GM12874 (cell line): ENCODE measurements around the gene ATXN2.

Experiments used
- TF ChIP-seq, protein P1 (sequence below): IDR thresholded peaks from 2 replicates; pipeline ENCODE4 v1.5.1; 2011; ENCODE audit warnings: low read depth, mild to moderate bottlenecking, control low read depth, low read length, moderate library complexity; ENCODE audit not compliant: insufficient read depth

ATXN2 gene

DNA sequence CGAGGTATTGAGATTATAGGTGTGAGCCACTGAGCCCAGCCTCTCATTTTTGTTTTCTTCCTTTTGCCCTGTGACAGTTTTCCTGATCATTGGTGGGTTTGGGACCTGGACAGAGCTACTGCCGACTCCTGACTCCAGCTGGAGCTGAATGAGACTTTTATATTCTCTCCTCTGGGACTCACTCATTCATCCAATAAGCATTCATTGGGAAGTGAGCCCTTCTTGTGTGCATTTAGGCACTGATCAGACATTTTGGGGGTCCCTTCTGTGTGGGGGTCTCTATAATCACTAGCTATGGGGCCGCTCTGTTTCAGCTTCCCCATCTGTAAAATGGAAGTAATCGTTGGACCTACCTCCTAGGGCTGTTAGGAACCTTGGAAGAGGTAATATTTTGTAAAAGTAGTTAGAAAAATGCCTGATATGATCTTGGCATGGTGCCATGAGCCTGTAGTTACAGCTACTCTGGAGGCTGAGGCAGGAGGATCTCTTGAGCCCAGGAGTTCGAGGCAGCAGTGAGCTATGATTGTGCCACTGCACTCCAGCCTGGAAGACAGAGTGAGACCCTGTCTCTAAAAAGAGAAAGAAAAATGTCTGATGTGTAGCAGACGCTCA, 186.2 kb downstream of the ATXN2 start:
- TF ChIP-seq, protein P1, sequence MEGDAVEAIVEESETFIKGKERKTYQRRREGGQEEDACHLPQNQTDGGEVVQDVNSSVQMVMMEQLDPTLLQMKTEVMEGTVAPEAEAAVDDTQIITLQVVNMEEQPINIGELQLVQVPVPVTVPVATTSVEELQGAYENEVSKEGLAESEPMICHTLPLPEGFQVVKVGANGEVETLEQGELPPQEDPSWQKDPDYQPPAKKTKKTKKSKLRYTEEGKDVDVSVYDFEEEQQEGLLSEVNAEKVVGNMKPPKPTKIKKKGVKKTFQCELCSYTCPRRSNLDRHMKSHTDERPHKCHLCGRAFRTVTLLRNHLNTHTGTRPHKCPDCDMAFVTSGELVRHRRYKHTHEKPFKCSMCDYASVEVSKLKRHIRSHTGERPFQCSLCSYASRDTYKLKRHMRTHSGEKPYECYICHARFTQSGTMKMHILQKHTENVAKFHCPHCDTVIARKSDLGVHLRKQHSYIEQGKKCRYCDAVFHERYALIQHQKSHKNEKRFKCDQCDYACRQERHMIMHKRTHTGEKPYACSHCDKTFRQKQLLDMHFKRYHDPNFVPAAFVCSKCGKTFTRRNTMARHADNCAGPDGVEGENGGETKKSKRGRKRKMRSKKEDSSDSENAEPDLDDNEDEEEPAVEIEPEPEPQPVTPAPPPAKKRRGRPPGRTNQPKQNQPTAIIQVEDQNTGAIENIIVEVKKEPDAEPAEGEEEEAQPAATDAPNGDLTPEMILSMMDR: no peak

DNA sequence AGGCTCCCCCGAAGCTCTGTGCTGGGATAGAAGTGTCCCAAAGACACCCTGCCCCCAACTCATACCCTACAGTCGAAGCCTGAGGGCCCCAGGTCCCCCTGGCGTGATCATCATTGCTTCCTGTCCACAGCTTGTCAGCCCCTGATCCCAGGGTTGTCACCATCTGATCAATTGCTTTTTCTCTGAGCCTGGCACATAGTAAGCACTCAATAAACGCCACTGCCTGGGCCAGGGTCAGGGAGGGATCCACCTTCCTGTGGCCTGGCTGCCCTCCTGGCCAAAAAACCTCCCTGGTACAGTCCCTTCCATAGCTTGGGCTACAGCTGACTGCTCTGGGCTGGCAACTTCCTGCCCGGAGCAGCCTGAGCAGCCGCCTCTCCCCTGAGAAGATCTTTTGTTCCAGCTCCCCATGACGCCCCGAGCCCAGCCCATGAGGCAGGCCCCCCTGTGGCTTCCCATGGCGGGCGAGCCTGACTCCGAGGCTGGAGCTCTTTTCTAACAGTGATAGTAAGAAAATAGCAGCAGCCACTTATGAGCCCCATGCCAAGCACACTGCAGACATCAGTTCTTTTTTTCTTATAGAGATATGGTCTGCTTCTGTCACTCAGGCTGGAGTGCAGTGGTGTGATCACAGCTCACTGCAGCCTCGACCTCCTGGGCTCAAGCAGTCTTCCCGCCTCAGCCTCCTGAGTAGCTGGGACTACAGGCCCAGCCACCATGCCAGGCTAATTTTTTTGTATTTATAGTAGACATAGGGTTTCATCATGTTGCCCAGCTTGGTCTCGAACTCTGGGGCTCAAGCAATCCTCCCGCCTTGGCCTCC, 186.9 kb downstream of the ATXN2 start:
- TF ChIP-seq, protein P1: no peak

- TF ChIP-seq, protein P1: no peak
Observed at GRCh38 chr12:111411185-111411764, 187.8 kb downstream of the ATXN2 start.

- TF ChIP-seq, protein P1: no peak
Observed at GRCh38 chr12:111410431-111411184, 188.5 kb downstream of the ATXN2 start.

- TF ChIP-seq, protein P1: no peak
Observed at GRCh38 chr12:111409780-111410430, 189.2 kb downstream of the ATXN2 start.

DNA sequence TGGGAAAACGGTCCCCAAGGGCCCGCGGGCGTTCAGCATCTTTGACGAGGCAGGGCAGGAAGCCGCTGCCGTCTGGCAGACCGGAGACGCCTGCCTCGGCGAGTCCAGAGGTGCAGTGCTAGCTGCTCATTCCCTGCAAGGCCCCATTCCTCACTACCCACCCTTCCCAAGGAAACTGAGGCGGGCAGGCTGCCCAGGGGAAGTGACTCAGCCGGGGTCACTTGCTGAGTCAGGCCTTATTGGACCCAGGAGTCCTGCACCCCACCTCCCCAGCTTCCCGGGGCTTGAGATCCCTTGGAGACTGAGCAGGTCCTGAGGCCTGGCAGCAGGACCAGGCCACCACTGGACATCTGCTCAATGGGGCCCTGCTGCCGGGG, 189.7 kb downstream of the ATXN2 start:
- TF ChIP-seq, protein P1: no peak
